Subcutaneous adipose tissue (tissue), 4 donors: ENCODE results near the gene RGS5. TPM values are rescaled to one million over a fixed set of nuclear protein-coding genes. Genes with fewer than 3 reads are reported as not detected.

Experiments used
- CTCF ChIP-seq: fragments of 450-650 bp; IDR thresholded peaks from one replicate; pipeline ENCODE4 v1.5.1; 2016; ENCODE audit warnings: low read depth, mild to moderate bottlenecking, control low read depth, antibody characterized with exemption, moderate library complexity
- total RNA-seq, 4 donors: library from RNA; depleted of rRNA; stranded (reverse); fragments of >200 nt; gene quantifications; one replicate each; pipeline ENCODE4 v1.1.0, GENCODE V29; 2016

The RGS5 gene
- total RNA-seq, 4 donors from 2014 or later = 27.4 to 180 (median 93.0) TPM

- no peak for TF ChIP-seq CTCF
These were observed 61.2 kb downstream of the RGS5 start for GRCh38 chr1:163141556-163141955.

- no peak for TF ChIP-seq CTCF
These were observed 65.0 kb downstream of the RGS5 start for GRCh38 chr1:163137556-163138265.

GRCh38 chr1:163131981-163132380, 70.7 kb downstream of the RGS5 start:
- no peak for TF ChIP-seq CTCF

- no peak for TF ChIP-seq CTCF
These were observed 72.4 kb downstream of the RGS5 start for GRCh38 chr1:163130225-163130856.

GRCh38 chr1:163128282-163128681, 74.4 kb downstream of the RGS5 start:
- TF ChIP-seq CTCF = no peak

- TF ChIP-seq CTCF = no peak
These were observed 77.9 kb downstream of the RGS5 start for GRCh38 chr1:163124812-163125211.

- no peak for TF ChIP-seq CTCF
These were observed 82.3 kb downstream of the RGS5 start for GRCh38 chr1:163120372-163120771.
